ENCODE measurements around the gene KIFAP3.
A peak's percentile ranks its signal among the peaks of the same experiment; 100 is the strongest.
"Not testable (repeated sequence)": the region's sequence is repeated elsewhere in the genome, so short reads cannot be mapped to it uniquely, and the experiment has no call there.

Gene KIFAP3

GRCh38 chr1:170074250-170075157, at the start of gene KIFAP3:
KIFAP3 (minus strand) TSS chr1:170074695; CDS start chr1:170074467, 228 bp downstream.
- peak; percentile 95 for DNase-seq

- DNase-seq, result no peak
Observed at GRCh38 chr1:170122366-170122765, 47.9 kb upstream of the KIFAP3 start.

- DNase-seq, result no peak
Observed at GRCh38 chr1:170114906-170115305, 40.4 kb upstream of the KIFAP3 start.

GRCh38 chr1:170113140-170113539, 38.6 kb upstream of the KIFAP3 start:
- not testable (repeated sequence) for DNase-seq

GRCh38 chr1:170097449-170097948, 23.0 kb upstream of the KIFAP3 start:
- no peak for DNase-seq

GRCh38 chr1:170096806-170097340, 22.4 kb upstream of the KIFAP3 start:
- DNase-seq, result no peak

GRCh38 chr1:170095976-170096748, 21.7 kb upstream of the KIFAP3 start:
- DNase-seq, result no peak

- not testable (repeated sequence) for DNase-seq
Observed at GRCh38 chr1:170094697-170095616, 20.5 kb upstream of the KIFAP3 start.

- no peak for DNase-seq
Observed at GRCh38 chr1:170086399-170087032, 12.0 kb upstream of the KIFAP3 start.

GRCh38 chr1:170085091-170085490, 10.6 kb upstream of the KIFAP3 start:
- no peak for DNase-seq

GRCh38 chr1:170078610-170079189, 4.2 kb upstream of the KIFAP3 start:
- no peak for DNase-seq

GRCh38 chr1:170077926-170078325, 3.4 kb upstream of the KIFAP3 start:
- no peak for DNase-seq

GRCh38 chr1:170076952-170077351, 2.5 kb upstream of the KIFAP3 start:
- not testable (repeated sequence) for DNase-seq

- DNase-seq, result no peak
Observed at GRCh38 chr1:170076199-170076598, 1.7 kb upstream of the KIFAP3 start.

- DNase-seq, result no peak
Observed at GRCh38 chr1:170075186-170075585, 691 bp upstream of the KIFAP3 start.

- no peak for DNase-seq
Observed at GRCh38 chr1:170073893-170074249, 624 bp downstream of the KIFAP3 start.

GRCh38 chr1:170071378-170071777, 3.1 kb downstream of the KIFAP3 start:
- no peak for DNase-seq

GRCh38 chr1:170068923-170069322, 5.6 kb downstream of the KIFAP3 start:
- DNase-seq, result no peak

GRCh38 chr1:170067253-170067819, 7.2 kb downstream of the KIFAP3 start:
- no peak for DNase-seq

GRCh38 chr1:170064821-170065220, 9.7 kb downstream of the KIFAP3 start:
- no peak for DNase-seq

Measured in NCI-H1694 (cell line).